Kidney (tissue), 14 donors: Measurements from ENCODE around the gene DLX4. TPM values are rescaled to one million over a fixed set of nuclear protein-coding genes. Genes with fewer than 3 reads are reported as not detected.
A peak's percentile ranks its signal among the peaks of the same experiment; 100 is the strongest.

ENCODE experiments used
- DNase-seq, 5 donors: peaks; one replicate each; pipeline ENCODE4 v3.0.0-alpha.2; 2013 to 2020
- FAIRE-seq: peaks from 2 replicates; lab custom pipeline; 2012; peaks lifted over from hg19 to GRCh38; lab: Jason Lieb, UNC
- H3K27ac ChIP-seq, 2 donors: one replicate each; pipeline ENCODE4 v1.7.0; 2013; ENCODE audit warnings: low read depth in 2 of 2, low read length in 2 of 2, inconsistent platforms in 1 of 2
- H3K27me3 ChIP-seq: one replicate; pipeline ENCODE4 v1.7.1; 2013; ENCODE audit warnings: low read length, inconsistent platforms; ENCODE audit not compliant: control insufficient read depth, insufficient read depth
- H3K36me3 ChIP-seq, 3 donors: one replicate each; pipeline versions ENCODE4 v1.7.0 to v1.7.1; 2013; ENCODE audit warnings: low read length in 3 of 3, control low read depth in 1 of 3, inconsistent platforms in 1 of 3; ENCODE audit not compliant: insufficient read depth in 3 of 3, control insufficient read depth in 2 of 3
- H3K4me1 ChIP-seq, 3 donors: one replicate each; pipeline versions ENCODE4 v1.7.0 to v1.7.1; 2013; ENCODE audit warnings: low read length in 3 of 3, inconsistent platforms in 1 of 3, low read depth in 1 of 3; ENCODE audit not compliant: control insufficient read depth in 2 of 3, insufficient read depth in 2 of 3
- H3K4me3 ChIP-seq, 3 donors: one replicate each; pipeline versions ENCODE4 v1.7.0 to v1.8.1; 2013; ENCODE audit warnings: low read length in 3 of 3, control low read depth in 1 of 3, inconsistent platforms in 1 of 3
- H3K9ac ChIP-seq, 3 donors: one replicate each; pipeline versions ENCODE4 v1.7.0 to v1.7.1; 2013; ENCODE audit warnings: low read length in 3 of 3, control low read depth in 1 of 3, inconsistent platforms in 1 of 3
- H3K9me3 ChIP-seq, 3 donors: one replicate each; pipeline versions ENCODE4 v1.7.0 to v1.7.1; 2013; ENCODE audit warnings: low read length in 3 of 3, control low read depth in 1 of 3, inconsistent platforms in 1 of 3; ENCODE audit not compliant: control insufficient read depth in 2 of 3, insufficient read depth in 1 of 3
- intact Hi-C: fragments of 100-400 bp; cut with DNase I; formaldehyde crosslinking; loops from one replicate; pipeline ENCODE4 v1.11.1; 2022
- polyA plus RNA-seq: library from polyadenylated mRNA; stranded (reverse); fragments of 350-450 nt; fragmentation: Illumina TruSeq; extraction: RNeasy Lipid Tissue Mini Kit (QIAGEN cat#74804); gene quantifications from one replicate; pipeline ENCODE4 v1.2.3, GENCODE V29; 2014; ENCODE audit warnings: low read depth, low replicate concordance; ENCODE audit not compliant: insufficient read depth
- total RNA-seq: library from RNA; stranded (reverse); fragmentation: NEBNext Ultra II Directional; extraction: Animal tissue kit (Norgen Biotek cat#: 25700); gene quantifications from one replicate; pipeline ENCODE4 v1.2.1, GENCODE V29; 2021
- TF ChIP-seq, protein P1 (sequence below): IDR thresholded peaks from 3 replicates; pipeline ENCODE4 v1.5.1; 2012; ENCODE audit warnings: mild to moderate bottlenecking, moderate library complexity, borderline replicate concordance; ENCODE audit not compliant: insufficient read depth; ENCODE audit errors: extremely low read depth
- donor health status: control.
- donor health status: control.
- donor health status: control.
- donor health status: control.
- donor health status: control.
- donor health status: DM: yes; HTN: yes; CAD: no.
- donor health status: Normal renal cell carcinoma (clear cell type).

Gene DLX4
- total and polyA plus RNA-seq, 2 donors from 2014 or later, result 0.44 TPM; not detected in 1

DNA sequence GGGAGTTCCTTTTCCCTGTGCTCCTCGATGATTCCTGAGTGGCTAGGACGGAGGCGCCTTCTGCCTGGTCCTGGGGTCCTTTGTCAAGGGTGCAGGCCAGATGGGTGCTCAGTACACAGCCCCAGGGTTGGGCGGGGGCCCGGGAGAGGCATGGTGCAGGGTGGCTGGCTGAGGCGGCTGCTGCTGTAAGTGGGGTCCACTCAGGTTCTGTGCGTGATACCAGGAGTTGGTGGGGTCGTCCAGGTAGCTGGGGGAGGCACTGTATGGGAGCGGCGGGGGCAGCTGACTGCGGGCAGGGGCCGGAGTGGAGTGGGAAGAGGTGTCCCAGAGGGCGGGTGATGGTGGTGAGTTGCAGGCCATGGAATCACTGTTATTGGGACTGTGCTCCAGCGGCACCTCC lies 22.4 kb downstream of the DLX4 start:
- TF ChIP-seq, protein P1, sequence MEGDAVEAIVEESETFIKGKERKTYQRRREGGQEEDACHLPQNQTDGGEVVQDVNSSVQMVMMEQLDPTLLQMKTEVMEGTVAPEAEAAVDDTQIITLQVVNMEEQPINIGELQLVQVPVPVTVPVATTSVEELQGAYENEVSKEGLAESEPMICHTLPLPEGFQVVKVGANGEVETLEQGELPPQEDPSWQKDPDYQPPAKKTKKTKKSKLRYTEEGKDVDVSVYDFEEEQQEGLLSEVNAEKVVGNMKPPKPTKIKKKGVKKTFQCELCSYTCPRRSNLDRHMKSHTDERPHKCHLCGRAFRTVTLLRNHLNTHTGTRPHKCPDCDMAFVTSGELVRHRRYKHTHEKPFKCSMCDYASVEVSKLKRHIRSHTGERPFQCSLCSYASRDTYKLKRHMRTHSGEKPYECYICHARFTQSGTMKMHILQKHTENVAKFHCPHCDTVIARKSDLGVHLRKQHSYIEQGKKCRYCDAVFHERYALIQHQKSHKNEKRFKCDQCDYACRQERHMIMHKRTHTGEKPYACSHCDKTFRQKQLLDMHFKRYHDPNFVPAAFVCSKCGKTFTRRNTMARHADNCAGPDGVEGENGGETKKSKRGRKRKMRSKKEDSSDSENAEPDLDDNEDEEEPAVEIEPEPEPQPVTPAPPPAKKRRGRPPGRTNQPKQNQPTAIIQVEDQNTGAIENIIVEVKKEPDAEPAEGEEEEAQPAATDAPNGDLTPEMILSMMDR, result no peak
- H3K27ac ChIP-seq, result no peak overlapping the region
- peaks cover 37% of the 10 kb centered on the region for H3K27me3 ChIP-seq
- intact Hi-C loops, result loop anchor here (10.0 kb wide), 1 partner anchor 427 kb away; no protein-coding TSS in a partner anchor
- peaks cover 0 to 15% (median 6%) of the 10 kb centered on the region in 3 donors for H3K4me1 ChIP-seq
- no peaks in the 10 kb centered on the region for H3K36me3 ChIP-seq
- peak in 2 of 5 donors; percentile 35 to 61 for DNase-seq
- FAIRE-seq, result no peak
- H3K4me3 ChIP-seq, result no peak overlapping the region
- H3K9ac ChIP-seq, result no peak overlapping the region
- H3K9me3 ChIP-seq, result peaks cover 0 to 2% (median 0%) of the 10 kb centered on the region in 3 donors

DNA sequence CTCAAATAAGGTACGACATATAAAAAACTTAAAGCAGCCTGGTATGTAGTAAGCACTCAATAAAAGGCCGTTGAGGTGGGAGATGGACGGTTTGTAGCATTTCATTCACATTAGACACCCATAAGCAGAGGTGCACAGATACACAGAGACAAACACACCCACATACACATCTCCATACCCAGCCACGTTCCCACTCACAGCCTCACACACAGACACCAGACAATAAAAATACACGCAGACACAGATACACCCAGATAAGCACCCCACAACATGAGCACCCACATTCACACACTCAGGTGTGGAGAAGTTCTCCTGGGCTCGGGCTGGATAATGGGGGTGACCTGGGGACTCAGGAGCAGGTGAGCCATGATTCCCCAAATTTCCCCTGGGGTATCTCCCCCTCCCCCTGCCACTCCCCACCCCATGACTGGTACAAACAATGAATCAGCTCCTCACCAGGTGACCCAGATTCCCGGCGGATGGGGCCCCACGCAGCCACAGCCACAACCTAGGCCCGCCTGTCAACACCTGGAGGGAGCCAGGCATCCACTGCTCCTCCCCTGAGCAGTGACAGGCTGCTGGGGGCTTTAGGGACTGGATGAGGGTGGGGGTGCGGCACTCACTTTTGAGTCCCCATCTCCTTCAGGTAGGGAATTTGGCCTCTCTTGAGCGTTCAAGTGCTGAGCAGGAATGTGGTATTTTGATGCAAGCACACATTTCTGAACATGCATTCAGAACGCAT lies 23.4 kb downstream of the DLX4 start:
- DNase-seq, result peak in 1 of 5 donors; percentile 58
- H3K36me3 ChIP-seq, result no peaks in the 10 kb centered on the region
- no peak overlapping the region for H3K27ac ChIP-seq
- peaks cover 0 to 18% (median 8%) of the 10 kb centered on the region in 3 donors for H3K4me1 ChIP-seq
- intact Hi-C loops, result loop anchor here (10.0 kb wide), 1 partner anchor 428 kb away; no protein-coding TSS in a partner anchor
- peaks cover 37% of the 10 kb centered on the region for H3K27me3 ChIP-seq
- peaks cover 0 to 2% (median 0%) of the 10 kb centered on the region in 3 donors for H3K9me3 ChIP-seq
- TF ChIP-seq, protein P1, result no peak
- no peak for FAIRE-seq
- no peak overlapping the region for H3K9ac ChIP-seq
- H3K4me3 ChIP-seq, result no peak overlapping the region

DNA sequence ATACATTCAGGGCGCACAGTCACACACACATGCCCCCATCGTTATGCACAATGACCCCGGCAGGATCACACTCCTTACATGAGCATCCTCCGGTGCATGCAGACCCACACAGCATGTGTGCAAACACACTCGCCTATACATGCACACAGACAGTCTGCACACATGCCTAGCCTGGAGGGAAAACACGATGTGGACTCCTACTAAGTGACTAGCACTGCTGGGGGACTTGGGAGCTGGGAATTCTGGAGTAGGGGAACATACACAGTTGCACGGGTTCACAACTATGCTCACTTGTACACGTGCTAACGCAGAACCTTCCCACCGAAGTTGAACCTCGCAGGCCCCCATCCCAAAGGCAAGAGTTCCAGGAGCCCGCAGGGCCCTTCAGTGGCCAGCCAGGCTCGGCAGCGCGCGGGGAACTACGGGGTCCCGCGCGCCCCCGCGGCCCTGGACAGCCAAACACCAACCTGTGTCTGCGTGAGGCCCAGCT lies 24.0 kb downstream of the DLX4 start:
- intact Hi-C loops, result loop anchor here (10.0 kb wide), 1 partner anchor 428 kb away; no protein-coding TSS in a partner anchor
- FAIRE-seq (no peak), DNase-seq (no peak)
- Histone ChIP-seq H3K4me3 (peak overlapping the region in 1 of 3 donors; percentile 35), H3K27ac (no peak overlapping the region), H3K9me3 (peaks cover 0 to 2% (median 0%) of the 10 kb centered on the region in 3 donors), H3K27me3 (peaks cover 37% of the 10 kb centered on the region), H3K9ac (no peak overlapping the region), H3K4me1 (peaks cover 0 to 18% (median 11%) of the 10 kb centered on the region in 3 donors), H3K36me3 (no peaks in the 10 kb centered on the region)
- TF ChIP-seq, protein P1, result no peak
